Memory B cell (primary cell): Measurements from ENCODE around the gene ESPN.
"Not testable (repeated sequence)": the region's sequence is repeated elsewhere in the genome, so short reads cannot be mapped to it uniquely, and the experiment has no call there.

Experiments used
- ATAC-seq: fragments of 150-1000 bp; cut with Tn5 transposase; 2 replicates; pipeline ENCODE4 v1.10.0; 2021; ENCODE audit warnings: low read depth, mild to moderate bottlenecking, moderate library complexity
- DNase-seq, 2 donors: peaks; one replicate each; pipeline ENCODE4 v3.0.0; 2022; ENCODE audit warnings: low spot score in 2 of 2
- H3K27ac Mint-ChIP-seq: one replicate; pipeline ENCODE4 v1.8.0; 2022; ENCODE audit warnings: mild to moderate bottlenecking, moderate library complexity, mixed read lengths
- H3K27me3 Mint-ChIP-seq: one replicate; pipeline ENCODE4 v1.8.0; 2022; ENCODE audit warnings: mixed read lengths
- H3K36me3 Mint-ChIP-seq: one replicate; pipeline ENCODE4 v1.8.0; 2022; ENCODE audit warnings: mild to moderate bottlenecking, mixed read lengths
- H3K4me1 Mint-ChIP-seq: one replicate; pipeline ENCODE4 v1.8.0; 2022; ENCODE audit warnings: mixed read lengths
- H3K4me3 Mint-ChIP-seq: one replicate; pipeline ENCODE4 v1.8.0; 2022; ENCODE audit warnings: mild to moderate bottlenecking, moderate library complexity, mixed read lengths
- H3K9me3 Mint-ChIP-seq: one replicate; pipeline ENCODE4 v1.8.0; 2022; ENCODE audit warnings: mixed read lengths

Gene ESPN

GRCh38 chr1:6443339-6444115, 19.0 kb downstream of the ESPN start:
- peaks cover 15% of the 10 kb centered on the region for H3K4me1 Mint-ChIP-seq
- H3K27me3 Mint-ChIP-seq, result peaks cover 29% of the 10 kb centered on the region
- DNase-seq (no peak), ATAC-seq (no peak)
- H3K4me3 Mint-ChIP-seq, result no peak overlapping the region
- H3K9me3 Mint-ChIP-seq, result no peaks in the 10 kb centered on the region
- H3K27ac Mint-ChIP-seq, result no peak overlapping the region
- peaks cover 3% of the 10 kb centered on the region for H3K36me3 Mint-ChIP-seq

- no peaks in the 10 kb centered on the region for H3K9me3 Mint-ChIP-seq
- no peak overlapping the region for H3K27ac Mint-ChIP-seq
- peaks cover 17% of the 10 kb centered on the region for H3K4me1 Mint-ChIP-seq
- H3K4me3 Mint-ChIP-seq, result no peak overlapping the region
- ATAC-seq, result no peak
- H3K27me3 Mint-ChIP-seq, result peaks cover 28% of the 10 kb centered on the region
- H3K36me3 Mint-ChIP-seq, result peaks cover 1% of the 10 kb centered on the region
- DNase-seq, result no peak
These were observed 19.8 kb downstream of the ESPN start for GRCh38 chr1:6444377-6444776.

GRCh38 chr1:6445062-6445763, 20.6 kb downstream of the ESPN start:
- H3K36me3 Mint-ChIP-seq, result no peaks in the 10 kb centered on the region
- DNase-seq (no peak), ATAC-seq (no peak)
- H3K27ac Mint-ChIP-seq, result no peak overlapping the region
- peaks cover 17% of the 10 kb centered on the region for H3K4me1 Mint-ChIP-seq
- no peak overlapping the region for H3K4me3 Mint-ChIP-seq
- no peaks in the 10 kb centered on the region for H3K9me3 Mint-ChIP-seq
- H3K27me3 Mint-ChIP-seq, result peaks cover 30% of the 10 kb centered on the region

GRCh38 chr1:6445929-6446328, 21.4 kb downstream of the ESPN start:
- H3K4me3 Mint-ChIP-seq, result peak overlapping the region; percentile 6
- not testable (repeated sequence) for ATAC-seq, H3K27ac Mint-ChIP-seq, H3K36me3 Mint-ChIP-seq, H3K9me3 Mint-ChIP-seq, DNase-seq
- H3K4me1 Mint-ChIP-seq, result peaks cover 17% of the 10 kb centered on the region
- peaks cover 34% of the 10 kb centered on the region for H3K27me3 Mint-ChIP-seq

- H3K4me1 Mint-ChIP-seq, result peaks cover 15% of the 10 kb centered on the region
- no peak for DNase-seq
- peaks cover 27% of the 10 kb centered on the region for H3K27me3 Mint-ChIP-seq
- no peak for ATAC-seq
- no peaks in the 10 kb centered on the region for H3K9me3 Mint-ChIP-seq
- no peaks in the 10 kb centered on the region for H3K36me3 Mint-ChIP-seq
- peak overlapping the region; percentile 59 for H3K4me3 Mint-ChIP-seq
- no peak overlapping the region for H3K27ac Mint-ChIP-seq
These were observed 22.1 kb downstream of the ESPN start for GRCh38 chr1:6446665-6447015.

- ATAC-seq (peak; percentile 16), DNase-seq (no peak)
- Mint-ChIP-seq H3K9me3 (no peaks in the 10 kb centered on the region), H3K27me3 (peaks cover 27% of the 10 kb centered on the region), H3K27ac (no peak overlapping the region), H3K4me3 (peak overlapping the region; percentile 59), H3K36me3 (no peaks in the 10 kb centered on the region), H3K4me1 (peaks cover 15% of the 10 kb centered on the region)
These were observed 22.6 kb downstream of the ESPN start for GRCh38 chr1:6447016-6447817.

- Mint-ChIP-seq H3K4me1 (peaks cover 15% of the 10 kb centered on the region), H3K36me3 (no peaks in the 10 kb centered on the region), H3K27ac (no peak overlapping the region), H3K27me3 (peaks cover 32% of the 10 kb centered on the region), H3K4me3 (peak overlapping the region; percentile 59), H3K9me3 (no peaks in the 10 kb centered on the region)
- DNase-seq (peak in 1 of 2 donors; percentile 30), ATAC-seq (peak; percentile 70)
These were observed 23.5 kb downstream of the ESPN start for GRCh38 chr1:6447818-6448748.

GRCh38 chr1:6448749-6449631, 24.4 kb downstream of the ESPN start:
- DNase-seq (no peak), ATAC-seq (peak; percentile 34)
- H3K27me3 Mint-ChIP-seq, result peaks cover 37% of the 10 kb centered on the region
- no peaks in the 10 kb centered on the region for H3K9me3 Mint-ChIP-seq
- no peaks in the 10 kb centered on the region for H3K36me3 Mint-ChIP-seq
- peaks cover 18% of the 10 kb centered on the region for H3K4me1 Mint-ChIP-seq
- no peak overlapping the region for H3K27ac Mint-ChIP-seq
- peak overlapping the region; percentile 57 for H3K4me3 Mint-ChIP-seq

GRCh38 chr1:6450005-6450450, 25.5 kb downstream of the ESPN start:
- Mint-ChIP-seq H3K9me3 (no peaks in the 10 kb centered on the region), H3K27ac (no peak overlapping the region), H3K4me3 (no peak overlapping the region), H3K4me1 (peaks cover 15% of the 10 kb centered on the region), H3K36me3 (no peaks in the 10 kb centered on the region), H3K27me3 (peaks cover 30% of the 10 kb centered on the region)
- ATAC-seq (no peak), DNase-seq (no peak)

- not testable (repeated sequence) for H3K27ac Mint-ChIP-seq
- H3K27me3 Mint-ChIP-seq, result peaks cover 28% of the 10 kb centered on the region
These were observed 25.9 kb downstream of the ESPN start for GRCh38 chr1:6450486-6450885.

GRCh38 chr1:6450943-6451373, 26.4 kb downstream of the ESPN start:
- Mint-ChIP-seq H3K9me3 (no peaks in the 10 kb centered on the region), H3K27ac (no peak overlapping the region), H3K4me3 (no peak overlapping the region), H3K4me1 (peaks cover 12% of the 10 kb centered on the region), H3K27me3 (peaks cover 25% of the 10 kb centered on the region), H3K36me3 (no peaks in the 10 kb centered on the region)
- ATAC-seq (no peak), DNase-seq (no peak)

More at GRCh38 chr1:6450486-6450885, 25.9 kb downstream of the ESPN start:
- not testable (repeated sequence) for H3K4me3 Mint-ChIP-seq, ATAC-seq, H3K9me3 Mint-ChIP-seq, DNase-seq, H3K36me3 Mint-ChIP-seq
- H3K4me1 Mint-ChIP-seq, result peaks cover 14% of the 10 kb centered on the region
